HEK293 (cell line): Measurements from ENCODE around the gene PHF20.

ENCODE experiments used
- KLF1 ChIP-seq: fragments of 450-650 bp; formaldehyde crosslinking; IDR thresholded peaks from 2 replicates; pipeline ENCODE4 v1.5.1; 2016; ENCODE audit warnings: missing biosample characterization, missing genetic modification characterization
- SETDB1 ChIP-seq: IDR thresholded peaks from one replicate; pipeline ENCODE4 v1.6.1; 2017; ENCODE audit warnings: mild to moderate bottlenecking, low read length, moderate library complexity, mixed read lengths; ENCODE audit not compliant: insufficient read length
- ZEB2 ChIP-seq: fragments of 450-650 bp; formaldehyde crosslinking; IDR thresholded peaks from 2 replicates; pipeline ENCODE4 v1.5.1; 2016; ENCODE audit warnings: missing biosample characterization, missing genetic modification characterization
- ZFHX2 ChIP-seq: fragments of 450-650 bp; formaldehyde crosslinking; conservative IDR thresholded peaks from 2 replicates; pipeline ENCODE4 v1.5.1; 2016; ENCODE audit warnings: missing biosample characterization, missing genetic modification characterization
- ZNF23 ChIP-seq: fragments of 450-650 bp; formaldehyde crosslinking; IDR thresholded peaks from 2 replicates; pipeline ENCODE4 v1.5.1; 2016; ENCODE audit warnings: missing biosample characterization, missing genetic modification characterization, borderline replicate concordance
- ZNF274 ChIP-seq, 2 experiments: fragments of 200-500 bp in 1 of 2; fragments of 450-650 bp in 1 of 2; sonication (Bioruptor generic) in 1 of 2; formaldehyde crosslinking in 1 of 2; IDR thresholded peaks; 2 replicates each; pipeline versions ENCODE4 v1.5.1 to v1.6.1; 2014 to 2016; ENCODE audit warnings: borderline replicate concordance in 1 of 2, inconsistent platforms in 1 of 2, low read length in 1 of 2, missing biosample characterization in 1 of 2, missing genetic modification characterization in 1 of 2
- ZNF704 ChIP-seq: fragments of 450-650 bp; formaldehyde crosslinking; IDR thresholded peaks from 2 replicates; pipeline ENCODE4 v1.5.1; 2016; ENCODE audit warnings: missing biosample characterization, missing genetic modification characterization
- TF ChIP-seq, protein P1 (sequence below): fragments of 450-650 bp; formaldehyde crosslinking; IDR thresholded peaks from 2 replicates; pipeline ENCODE4 v1.5.1; 2016; ENCODE audit warnings: missing biosample characterization, missing genetic modification characterization

GRCh38 chr20:35871259-35871771 is 99.5 kb downstream of the PHF20 start:
- TF ChIP-seq SETDB1: no peak
- TF ChIP-seq, protein P1, sequence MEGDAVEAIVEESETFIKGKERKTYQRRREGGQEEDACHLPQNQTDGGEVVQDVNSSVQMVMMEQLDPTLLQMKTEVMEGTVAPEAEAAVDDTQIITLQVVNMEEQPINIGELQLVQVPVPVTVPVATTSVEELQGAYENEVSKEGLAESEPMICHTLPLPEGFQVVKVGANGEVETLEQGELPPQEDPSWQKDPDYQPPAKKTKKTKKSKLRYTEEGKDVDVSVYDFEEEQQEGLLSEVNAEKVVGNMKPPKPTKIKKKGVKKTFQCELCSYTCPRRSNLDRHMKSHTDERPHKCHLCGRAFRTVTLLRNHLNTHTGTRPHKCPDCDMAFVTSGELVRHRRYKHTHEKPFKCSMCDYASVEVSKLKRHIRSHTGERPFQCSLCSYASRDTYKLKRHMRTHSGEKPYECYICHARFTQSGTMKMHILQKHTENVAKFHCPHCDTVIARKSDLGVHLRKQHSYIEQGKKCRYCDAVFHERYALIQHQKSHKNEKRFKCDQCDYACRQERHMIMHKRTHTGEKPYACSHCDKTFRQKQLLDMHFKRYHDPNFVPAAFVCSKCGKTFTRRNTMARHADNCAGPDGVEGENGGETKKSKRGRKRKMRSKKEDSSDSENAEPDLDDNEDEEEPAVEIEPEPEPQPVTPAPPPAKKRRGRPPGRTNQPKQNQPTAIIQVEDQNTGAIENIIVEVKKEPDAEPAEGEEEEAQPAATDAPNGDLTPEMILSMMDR: no peak
- TF ChIP-seq KLF1 (tag by site-specific recombination): no peak
- no peak for TF ChIP-seq ZNF704
- TF ChIP-seq ZNF274 (IDR thresholded peaks at IDR 0.05; ENCODE audit: low read length): no peak
- TF ChIP-seq ZNF274 (tag by site-specific recombination; IDR thresholded peaks at IDR 0.05; ENCODE audit: borderline replicate concordance): no peak
- TF ChIP-seq ZEB2 (tag by site-specific recombination): no peak
- TF ChIP-seq ZNF23 (tag by site-specific recombination): no peak
- TF ChIP-seq ZFHX2 (tag by site-specific recombination): no peak
